Common myeloid progenitor, CD34-positive (primary cell): ENCODE results near the gene OR2H2.

ENCODE experiments used
- CTCF ChIA-PET: fragments of 350-600 bp; sonication (Branson Sonifier 250); formaldehyde crosslinking; loops from one replicate; lab custom pipeline; 2021; ENCODE audit warnings: antibody characterized with exemption; lab: Charles Lee
- POLR2A ChIA-PET: fragments of 350-600 bp; sonication (Branson Sonifier 250); formaldehyde crosslinking; loops from one replicate; lab custom pipeline; 2021; ENCODE audit warnings: antibody characterized with exemption; lab: Charles Lee
- DNase-seq, 3 donors: peaks; one replicate each; pipeline versions ENCODE4 v3.0.0 to v3.0.0-alpha.2; 2013
- H3K27ac ChIP-seq, 2 experiments: 1 replicate in 1 of 2; 2 replicates in 1 of 2; pipeline ENCODE4 v1.7.0; 2013; ENCODE audit warnings: inconsistent platforms in 2 of 2, low read length in 2 of 2, mild to moderate bottlenecking in 2 of 2, low read depth in 1 of 2, moderate library complexity in 1 of 2; ENCODE audit not compliant: severe bottlenecking in 2 of 2, insufficient read depth in 1 of 2, poor library complexity in 1 of 2
- H3K27me3 ChIP-seq, 5 experiments: replicated peaks in 2 of 5; 1 replicate in 3 of 5; 2 replicates in 2 of 5; pipeline versions ENCODE4 v1.6.1 to v1.7.0; 2013; ENCODE audit warnings: low read length in 4 of 5, mild to moderate bottlenecking in 2 of 5, moderate library complexity in 2 of 5, inconsistent platforms in 1 of 5; ENCODE audit not compliant: insufficient read depth in 5 of 5, control insufficient read depth in 4 of 5
- H3K36me3 ChIP-seq, 4 experiments: 1 replicate in 2 of 4; 2 replicates in 2 of 4; pipeline versions ENCODE4 v1.6.1 to v1.7.0; 2013; ENCODE audit warnings: low read length in 3 of 4, control low read depth in 1 of 4, mild to moderate bottlenecking in 1 of 4; ENCODE audit not compliant: control insufficient read depth in 4 of 4, insufficient read depth in 4 of 4
- H3K4me1 ChIP-seq, 4 experiments: 1 replicate in 3 of 4; 2 replicates in 1 of 4; pipeline versions ENCODE4 v1.6.1 to v1.7.1; 2013; ENCODE audit warnings: low read length in 3 of 4, mild to moderate bottlenecking in 3 of 4, control low read depth in 1 of 4, inconsistent platforms in 1 of 4, moderate library complexity in 1 of 4; ENCODE audit not compliant: control insufficient read depth in 4 of 4, insufficient read depth in 4 of 4; ENCODE audit errors: control extremely low read depth in 1 of 4
- H3K4me3 ChIP-seq, 7 experiments: 1 replicate in 4 of 7; 2 replicates in 3 of 7; pipeline versions ENCODE4 v1.5.1 to v1.7.0; 2013; ENCODE audit warnings: mild to moderate bottlenecking in 7 of 7, low read length in 6 of 7, moderate library complexity in 6 of 7, inconsistent platforms in 2 of 7, low read depth in 2 of 7, control low read depth in 1 of 7; ENCODE audit not compliant: insufficient read depth in 4 of 7, control insufficient read depth in 1 of 7; ENCODE audit errors: extremely low read depth in 1 of 7
- H3K9me3 ChIP-seq, 5 experiments: 1 replicate in 4 of 5; 2 replicates in 1 of 5; pipeline versions ENCODE4 v1.6.1 to v1.7.1; 2013; ENCODE audit warnings: low read length in 4 of 5, mild to moderate bottlenecking in 2 of 5, inconsistent platforms in 1 of 5, low read depth in 1 of 5, moderate library complexity in 1 of 5; ENCODE audit not compliant: control insufficient read depth in 4 of 5, insufficient read depth in 2 of 5; ENCODE audit errors: control extremely low read depth in 1 of 5
- WGBS: methylation state at CpG from one replicate; pipeline ENCODE4 v1.1.5; 2013; ENCODE audit not compliant: insufficient coverage; 5-methylcytosine and 5-hydroxymethylcytosine counted together

The OR2H2 gene

GRCh38 chr6:29564875-29565274, 20.0 kb upstream of the OR2H2 start:
- no peaks in the 10 kb centered on the region for H3K36me3 ChIP-seq
- CTCF ChIA-PET: no interaction called here

DNA sequence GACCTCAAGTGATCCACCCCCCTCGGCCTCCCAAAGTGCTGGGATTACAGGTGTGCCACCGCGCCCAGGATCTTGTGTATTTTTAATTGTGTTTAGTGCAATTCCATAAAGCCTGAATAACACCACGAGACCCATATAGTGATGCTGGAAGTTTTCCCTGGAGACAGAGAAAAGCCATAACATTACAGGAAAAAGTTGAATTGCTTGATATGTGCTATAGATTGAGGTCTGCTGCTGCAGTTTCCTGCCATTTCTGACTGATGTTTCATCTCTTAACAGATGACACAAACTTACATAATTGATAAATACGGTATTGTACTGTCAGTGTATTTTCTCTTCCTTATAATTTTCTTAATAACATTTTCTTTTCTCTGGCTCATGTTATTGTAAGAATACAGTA, 18.1 kb upstream of the OR2H2 start:
- Histone ChIP-seq H3K9me3 (no peaks in the 10 kb centered on the region), H3K36me3 (no peaks in the 10 kb centered on the region), H3K27me3 (peaks cover 0 to 3% (median 3%) of the 10 kb centered on the region in 5 experiments), H3K4me3 (no peak overlapping the region), H3K27ac (no peak overlapping the region), H3K4me1 (peaks cover 0 to 12% (median 0%) of the 10 kb centered on the region in 4 experiments)
- 77% methylated on average over 3 of the region's 5 CpGs for WGBS
- DNase-seq: no peak
- ChIA-PET POLR2A (no interaction called here), CTCF (no interaction called here)

More at GRCh38 chr6:29564875-29565274, 20.0 kb upstream of the OR2H2 start:
- Histone ChIP-seq H3K4me1 (peaks cover 0 to 12% (median 0%) of the 10 kb centered on the region in 4 experiments), H3K27ac (no peak overlapping the region), H3K4me3 (no peak overlapping the region), H3K9me3 (no peaks in the 10 kb centered on the region), H3K27me3 (peaks cover 0 to 3% (median 0%) of the 10 kb centered on the region in 5 experiments)
- POLR2A ChIA-PET: interaction anchor here (0.7 kb wide), 1 partner anchor 517 kb away, joined by 3 read pairs; no protein-coding TSS in a partner anchor
- peak in 1 of 3 donors; percentile 5 for DNase-seq

- Histone ChIP-seq H3K4me1 (peaks cover 0 to 12% (median 0%) of the 10 kb centered on the region in 4 experiments), H3K27ac (no peak overlapping the region), H3K36me3 (no peaks in the 10 kb centered on the region), H3K4me3 (no peak overlapping the region), H3K9me3 (no peaks in the 10 kb centered on the region), H3K27me3 (peaks cover 0 to 3% (median 3%) of the 10 kb centered on the region in 5 experiments)
- no CpG with 5 or more reads among the region's 2 CpGs for WGBS
- DNase-seq: no peak
- ChIA-PET POLR2A (no interaction called here), CTCF (no interaction called here)
Observed at GRCh38 chr6:29567541-29567940, 17.4 kb upstream of the OR2H2 start.

- Histone ChIP-seq H3K4me3 (no peak overlapping the region), H3K4me1 (peaks cover 0 to 11% (median 0%) of the 10 kb centered on the region in 4 experiments), H3K27ac (no peak overlapping the region), H3K9me3 (no peaks in the 10 kb centered on the region), H3K27me3 (peaks cover 0 to 3% (median 3%) of the 10 kb centered on the region in 5 experiments), H3K36me3 (no peaks in the 10 kb centered on the region)
- POLR2A ChIA-PET: no interaction called here
- DNase-seq: no peak
- CTCF ChIA-PET: no interaction called here
- WGBS: 94% methylated on average over 4 of the region's 5 CpGs
Observed at GRCh38 chr6:29567991-29568390, 16.9 kb upstream of the OR2H2 start.

- ChIA-PET POLR2A (no interaction called here), CTCF (no interaction called here)
- Histone ChIP-seq H3K4me3 (no peak overlapping the region), H3K36me3 (no peaks in the 10 kb centered on the region), H3K4me1 (no peaks in the 10 kb centered on the region), H3K27me3 (peaks cover 0 to 3% (median 0%) of the 10 kb centered on the region in 5 experiments), H3K27ac (no peak overlapping the region), H3K9me3 (no peaks in the 10 kb centered on the region)
- DNase-seq: no peak
Observed at GRCh38 chr6:29576056-29576455, 8.9 kb upstream of the OR2H2 start.

DNA sequence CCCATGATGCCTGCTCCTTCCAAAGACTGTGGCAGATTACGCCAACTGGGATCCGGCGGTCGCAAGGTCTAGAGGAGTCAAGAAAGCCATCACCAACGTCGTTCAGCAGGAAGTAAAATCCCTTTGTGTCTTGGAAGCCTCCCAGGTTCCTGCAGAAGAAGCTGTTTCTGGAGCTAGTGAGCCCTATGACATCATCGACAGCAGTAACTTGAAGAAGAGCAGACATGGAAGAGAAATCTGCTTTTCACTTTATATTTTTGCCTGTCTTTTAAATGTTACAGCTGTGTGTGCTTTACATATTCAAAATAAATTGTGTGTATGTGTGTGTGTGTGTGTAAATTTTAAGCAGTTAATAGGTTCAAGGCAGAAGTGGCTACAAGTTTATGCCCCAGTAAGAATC, 7.4 kb upstream of the OR2H2 start:
- no peak for DNase-seq
- H3K27me3 ChIP-seq: peaks cover 0 to 1% (median 0%) of the 10 kb centered on the region in 5 experiments
- no peaks in the 10 kb centered on the region for H3K36me3 ChIP-seq
- no peaks in the 10 kb centered on the region for H3K9me3 ChIP-seq
- H3K27ac ChIP-seq: no peak overlapping the region
- no peaks in the 10 kb centered on the region for H3K4me1 ChIP-seq
- ChIA-PET POLR2A (no interaction called here), CTCF (interaction anchor here (0.6 to 2.6 kb wide), 2 partner anchors 12 to 18 kb away, joined by 3 to 14 read pairs; no protein-coding TSS in a partner anchor)
- WGBS: 82% methylated on average over 6 of the region's 7 CpGs
- no peak overlapping the region for H3K4me3 ChIP-seq

DNA sequence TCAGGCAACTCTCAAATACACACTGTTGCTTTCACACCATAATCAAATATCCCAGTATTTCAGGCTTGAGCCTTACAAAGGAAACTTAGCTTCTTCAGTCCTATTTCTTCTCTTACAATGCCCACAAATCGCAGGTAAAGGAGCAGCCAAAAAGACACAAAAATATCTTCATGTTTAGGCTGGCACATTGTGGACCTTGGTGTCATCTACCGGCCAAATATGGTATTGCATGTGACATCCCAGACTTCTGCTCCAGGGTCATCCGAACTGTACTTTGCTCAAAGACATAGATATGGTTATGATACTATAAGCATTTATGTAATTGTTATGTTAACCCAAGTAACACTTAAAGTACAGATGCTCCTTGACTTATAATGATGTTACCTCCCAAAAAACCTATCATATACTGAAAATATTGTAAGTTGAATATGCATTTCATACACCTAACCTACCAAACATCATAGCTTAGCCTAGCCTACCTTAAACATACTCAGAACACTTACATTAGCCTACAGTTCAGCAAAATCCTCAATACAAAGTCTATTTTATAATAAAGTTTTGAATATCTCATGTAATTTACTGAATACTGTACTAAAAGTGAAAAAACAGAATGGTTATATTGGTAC, 4.6 kb downstream of the OR2H2 start:
- ChIA-PET POLR2A (interaction anchor here (0.7 kb wide), 1 partner anchor 219 kb away, joined by 3 read pairs; no protein-coding TSS in a partner anchor), CTCF (interaction anchor here (0.7 to 7.1 kb wide), 12 partner anchors 11 to 214 kb away, joined by 3 to 33 read pairs (median 3); partner anchors contain the start of gene OR12D3)
- 10% methylated on average over 2 of the region's 3 CpGs for WGBS

More for the DNA sequence above, 4.6 kb downstream of the OR2H2 start:
- Histone ChIP-seq H3K9me3 (no peaks in the 10 kb centered on the region), H3K36me3 (no peaks in the 10 kb centered on the region), H3K27me3 (peaks cover 0 to 10% (median 0%) of the 10 kb centered on the region in 5 experiments), H3K27ac (no peak overlapping the region), H3K4me1 (peaks cover 0 to 2% (median 0%) of the 10 kb centered on the region in 4 experiments), H3K4me3 (no peak overlapping the region)
- DNase-seq: peak; percentile 47 to 70 (median 60)
